Pulmonary artery endothelial cell (primary cell): ENCODE measurements around the gene CFAP100. TPM values are rescaled to one million over a fixed set of nuclear protein-coding genes. Genes with fewer than 3 reads are reported as not detected.

ENCODE experiments used
- DNase-seq: peaks from one replicate; pipeline ENCODE4 v3.0.0-alpha.2; 2011; ENCODE audit warnings: low read depth, low spot score
- total RNA-seq: library from RNA; depleted of rRNA; stranded (reverse); fragments of >200 nt; gene quantifications from 2 replicates; pipeline ENCODE4 v1.2.3, GENCODE V29; 2014

Gene CFAP100
- total RNA-seq, 1 donor from 2014 or later: not detected

- DNase-seq: no peak
These were observed 25.4 kb downstream of the CFAP100 start for GRCh38 chr3:126419886-126420786.

GRCh38 chr3:126421573-126422119, 26.9 kb downstream of the CFAP100 start:
- no peak for DNase-seq

GRCh38 chr3:126422121-126422520, 27.4 kb downstream of the CFAP100 start:
- no peak for DNase-seq

GRCh38 chr3:126422571-126423091, 27.9 kb downstream of the CFAP100 start:
- DNase-seq: no peak

GRCh38 chr3:126423191-126424038, 28.7 kb downstream of the CFAP100 start:
- DNase-seq: no peak

GRCh38 chr3:126424039-126424717, 29.5 kb downstream of the CFAP100 start:
- DNase-seq: no peak

GRCh38 chr3:126424751-126425150, 30.0 kb downstream of the CFAP100 start:
- no peak for DNase-seq

- DNase-seq: no peak
These were observed 36.4 kb downstream of the CFAP100 start for GRCh38 chr3:126431103-126431534.

- DNase-seq: no peak
These were observed 37.8 kb downstream of the CFAP100 start for GRCh38 chr3:126432361-126433104.

- no peak for DNase-seq
These were observed 38.4 kb downstream of the CFAP100 start for GRCh38 chr3:126433105-126433430.

GRCh38 chr3:126433496-126434263, 39.0 kb downstream of the CFAP100 start:
- no peak for DNase-seq

- DNase-seq: no peak
These were observed 39.5 kb downstream of the CFAP100 start for GRCh38 chr3:126434264-126434590.

- no peak for DNase-seq
These were observed 40.3 kb downstream of the CFAP100 start for GRCh38 chr3:126434931-126435411.

GRCh38 chr3:126435456-126436315, 41.0 kb downstream of the CFAP100 start:
- no peak for DNase-seq

- DNase-seq: no peak
These were observed 42.4 kb downstream of the CFAP100 start for GRCh38 chr3:126436826-126437717.

GRCh38 chr3:126438186-126438585, 43.5 kb downstream of the CFAP100 start:
- no peak for DNase-seq

GRCh38 chr3:126438746-126439145, 44.0 kb downstream of the CFAP100 start:
- no peak for DNase-seq
